ENCODE data around the gene DND1. TPM values are rescaled to one million over a fixed set of nuclear protein-coding genes. Genes with fewer than 3 reads are reported as not detected.
A peak's percentile ranks its signal among the peaks of the same experiment; 100 is the strongest.
"Not testable (repeated sequence)": the region's sequence is repeated elsewhere in the genome, so short reads cannot be mapped to it uniquely, and the experiment has no call there.

Gene DND1
- polyA plus RNA-seq, 1 donor: 0.22 TPM

- no peaks in the 10 kb centered on the region for H3K9me3 ChIP-seq (ENCODE audit: control insufficient read depth, low read depth, low read length)
- WGBS (ENCODE audit: insufficient coverage, low lambda C conversion rate): no CpG with 5 or more reads among the region's 63 CpGs
- peak; percentile 94 to 96 for DNase-seq
- peaks cover 2% of the 10 kb centered on the region for H3K27me3 ChIP-seq (ENCODE audit: control insufficient read depth, insufficient read depth, low read length)
- peaks cover 15% of the 10 kb centered on the region for H3K4me1 ChIP-seq (ENCODE audit: control insufficient read depth, insufficient read depth, low read length)
- peak within 1 kb of the TSS; percentile 73 for H3K4me3 ChIP-seq (ENCODE audit: low read length)
- H3K36me3 ChIP-seq (ENCODE audit: control insufficient read depth, insufficient read depth, low read length): peaks cover 24% of the 10 kb centered on the region
- H3K27ac ChIP-seq (ENCODE audit: low read length): peak within 1 kb of the TSS; percentile 56
These were observed 34.0 kb downstream of the DND1 start, which contains the start of gene TMCO6 for GRCh38 chr5:140639148-140639981. Gene TMCO6, plus strand, starts transcription at chr5:140639451. Its CDS starts 77 bp downstream, at chr5:140639528.

DNA sequence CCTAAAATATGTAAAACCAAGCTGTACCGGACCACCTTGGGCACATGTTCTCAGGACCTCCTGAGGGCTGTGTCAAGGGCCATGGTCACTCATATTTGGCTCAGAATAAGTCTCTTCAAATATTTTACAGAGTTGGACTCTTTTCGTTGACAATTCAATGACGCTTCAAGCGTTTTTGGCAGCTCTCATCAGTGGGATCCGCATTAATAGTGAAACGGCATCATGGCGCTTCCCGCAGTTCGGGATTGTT lies 34.6 kb downstream of the DND1 start:
- H3K27me3 ChIP-seq (ENCODE audit: control insufficient read depth, insufficient read depth, low read length); DNase-seq; H3K9me3 ChIP-seq (ENCODE audit: control insufficient read depth, low read depth, low read length): not testable (repeated sequence)
- WGBS (ENCODE audit: insufficient coverage, low lambda C conversion rate): no CpG with 5 or more reads among the region's 9 CpGs
- peak overlapping the region; percentile 28 for H3K4me3 ChIP-seq (ENCODE audit: low read length)
- peaks cover 15% of the 10 kb centered on the region for H3K4me1 ChIP-seq (ENCODE audit: control insufficient read depth, insufficient read depth, low read length)
- H3K36me3 ChIP-seq (ENCODE audit: control insufficient read depth, insufficient read depth, low read length): peaks cover 18% of the 10 kb centered on the region
- H3K27ac ChIP-seq (ENCODE audit: low read length): peak overlapping the region; percentile 18

GRCh38 chr5:140637371-140638100 lies 35.8 kb downstream of the DND1 start:
- Histone ChIP-seq H3K27me3 (ENCODE audit: control insufficient read depth, insufficient read depth, low read length) (peaks cover 14% of the 10 kb centered on the region), H3K4me3 (ENCODE audit: low read length) (no peak overlapping the region), H3K27ac (ENCODE audit: low read length) (no peak overlapping the region), H3K4me1 (ENCODE audit: control insufficient read depth, insufficient read depth, low read length) (peaks cover 19% of the 10 kb centered on the region), H3K36me3 (ENCODE audit: control insufficient read depth, insufficient read depth, low read length) (peaks cover 8% of the 10 kb centered on the region), H3K9me3 (ENCODE audit: control insufficient read depth, low read depth, low read length) (no peaks in the 10 kb centered on the region)
- no peak for DNase-seq
- WGBS (ENCODE audit: insufficient coverage, low lambda C conversion rate): 57% methylated on average over 4 of the region's 10 CpGs

- WGBS (ENCODE audit: insufficient coverage, low lambda C conversion rate): 100% methylated on average over 1 of the region's 8 CpGs
- peaks cover 28% of the 10 kb centered on the region for H3K4me1 ChIP-seq (ENCODE audit: control insufficient read depth, insufficient read depth, low read length)
- no peak for DNase-seq
- H3K36me3 ChIP-seq (ENCODE audit: control insufficient read depth, insufficient read depth, low read length): no peaks in the 10 kb centered on the region
- H3K9me3 ChIP-seq (ENCODE audit: control insufficient read depth, low read depth, low read length): no peaks in the 10 kb centered on the region
- peaks cover 32% of the 10 kb centered on the region for H3K27me3 ChIP-seq (ENCODE audit: control insufficient read depth, insufficient read depth, low read length)
- H3K4me3 ChIP-seq (ENCODE audit: low read length): no peak overlapping the region
- no peak overlapping the region for H3K27ac ChIP-seq (ENCODE audit: low read length)
These were observed 37.8 kb downstream of the DND1 start for GRCh38 chr5:140635291-140636257.

DNA sequence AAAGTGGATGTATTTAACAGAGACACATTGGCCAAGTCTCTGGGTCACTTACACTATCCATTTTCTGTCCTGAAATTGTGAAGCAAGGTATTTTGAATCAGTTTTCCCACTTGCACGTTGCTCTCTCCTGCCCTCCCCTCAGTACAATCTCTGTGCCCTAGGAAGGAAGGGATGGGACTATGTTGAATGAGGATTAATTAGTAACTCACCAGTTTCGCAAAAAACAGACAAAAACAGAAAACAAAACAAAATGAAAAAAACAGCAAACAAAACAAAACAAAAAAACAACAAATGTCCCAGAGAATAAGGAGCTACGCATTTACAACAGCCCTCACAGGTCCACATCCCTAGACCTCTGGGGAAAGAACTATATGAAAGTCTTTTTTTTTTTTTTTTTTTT lies 39.3 kb downstream of the DND1 start:
- 75% methylated on average over 2 of the region's 3 CpGs for WGBS (ENCODE audit: insufficient coverage, low lambda C conversion rate)
- H3K27ac ChIP-seq (ENCODE audit: low read length): no peak overlapping the region
- H3K9me3 ChIP-seq (ENCODE audit: control insufficient read depth, low read depth, low read length): no peaks in the 10 kb centered on the region
- no peaks in the 10 kb centered on the region for H3K36me3 ChIP-seq (ENCODE audit: control insufficient read depth, insufficient read depth, low read length)
- peaks cover 34% of the 10 kb centered on the region for H3K27me3 ChIP-seq (ENCODE audit: control insufficient read depth, insufficient read depth, low read length)
- DNase-seq: no peak
- H3K4me1 ChIP-seq (ENCODE audit: control insufficient read depth, insufficient read depth, low read length): peaks cover 23% of the 10 kb centered on the region
- H3K4me3 ChIP-seq (ENCODE audit: low read length): no peak overlapping the region

DNA sequence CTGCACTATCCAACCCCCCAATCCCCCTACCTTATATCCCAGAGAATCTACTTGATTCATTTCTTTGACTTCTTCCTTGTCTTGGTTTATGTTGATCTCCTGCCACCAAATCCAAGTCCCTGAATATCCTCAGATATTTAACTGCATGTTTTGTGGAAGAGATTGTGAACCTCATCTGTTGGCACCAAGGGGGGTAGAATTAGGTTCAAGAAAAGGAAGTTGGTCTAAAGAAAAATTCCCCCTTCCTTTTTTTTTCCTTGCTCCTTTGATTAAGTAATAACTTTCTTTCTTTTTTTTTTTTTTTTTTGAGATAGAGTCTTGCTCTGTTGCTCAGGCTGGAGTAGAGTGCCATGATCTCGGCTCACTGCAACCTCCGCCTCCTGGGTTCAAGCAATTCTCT lies 39.9 kb downstream of the DND1 start:
- no peaks in the 10 kb centered on the region for H3K9me3 ChIP-seq (ENCODE audit: control insufficient read depth, low read depth, low read length)
- peaks cover 34% of the 10 kb centered on the region for H3K27me3 ChIP-seq (ENCODE audit: control insufficient read depth, insufficient read depth, low read length)
- peaks cover 19% of the 10 kb centered on the region for H3K4me1 ChIP-seq (ENCODE audit: control insufficient read depth, insufficient read depth, low read length)
- H3K27ac ChIP-seq (ENCODE audit: low read length): no peak overlapping the region
- H3K4me3 ChIP-seq (ENCODE audit: low read length): no peak overlapping the region
- DNase-seq: no peak
- WGBS (ENCODE audit: insufficient coverage, low lambda C conversion rate): no CpG with 5 or more reads among the region's 2 CpGs
- no peaks in the 10 kb centered on the region for H3K36me3 ChIP-seq (ENCODE audit: control insufficient read depth, insufficient read depth, low read length)

GRCh38 chr5:140633021-140633471 lies 40.3 kb downstream of the DND1 start, which contains the start of gene CD14:
Gene CD14, minus strand, starts transcription at chr5:140633175. Its CDS starts 104 bp downstream, at chr5:140633071.
- Histone ChIP-seq H3K4me1 (ENCODE audit: control insufficient read depth, insufficient read depth, low read length) (peaks cover 16% of the 10 kb centered on the region), H3K27ac (ENCODE audit: low read length) (peak within 1 kb of the TSS; percentile 21), H3K36me3 (ENCODE audit: control insufficient read depth, insufficient read depth, low read length) (no peaks in the 10 kb centered on the region), H3K4me3 (ENCODE audit: low read length) (peak within 1 kb of the TSS; percentile 50), H3K27me3 (ENCODE audit: control insufficient read depth, insufficient read depth, low read length) (peaks cover 32% of the 10 kb centered on the region), H3K9me3 (ENCODE audit: control insufficient read depth, low read depth, low read length) (no peaks in the 10 kb centered on the region)
- peak in 1 of 2 donors; percentile 42 for DNase-seq
- no CpG with 5 or more reads among the region's 16 CpGs for WGBS (ENCODE audit: insufficient coverage, low lambda C conversion rate)

- Histone ChIP-seq H3K9me3 (ENCODE audit: control insufficient read depth, low read depth, low read length) (peaks cover 4% of the 10 kb centered on the region), H3K27me3 (ENCODE audit: control insufficient read depth, insufficient read depth, low read length) (peaks cover 32% of the 10 kb centered on the region), H3K4me3 (ENCODE audit: low read length) (peak overlapping the region; percentile 50), H3K27ac (ENCODE audit: low read length) (peak overlapping the region; percentile 21), H3K4me1 (ENCODE audit: control insufficient read depth, insufficient read depth, low read length) (peaks cover 14% of the 10 kb centered on the region), H3K36me3 (ENCODE audit: control insufficient read depth, insufficient read depth, low read length) (no peaks in the 10 kb centered on the region)
- DNase-seq: peak in 1 of 2 donors; percentile 69
- no CpG with 5 or more reads among the region's 51 CpGs for WGBS (ENCODE audit: insufficient coverage, low lambda C conversion rate)
These were observed 40.9 kb downstream of the DND1 start for GRCh38 chr5:140632366-140633020.

- Histone ChIP-seq H3K27ac (ENCODE audit: low read length) (peak overlapping the region; percentile 21), H3K9me3 (ENCODE audit: control insufficient read depth, low read depth, low read length) (peaks cover 4% of the 10 kb centered on the region), H3K4me3 (ENCODE audit: low read length) (peak overlapping the region; percentile 50), H3K27me3 (ENCODE audit: control insufficient read depth, insufficient read depth, low read length) (peaks cover 32% of the 10 kb centered on the region), H3K36me3 (ENCODE audit: control insufficient read depth, insufficient read depth, low read length) (no peaks in the 10 kb centered on the region), H3K4me1 (ENCODE audit: control insufficient read depth, insufficient read depth, low read length) (peaks cover 14% of the 10 kb centered on the region)
- WGBS (ENCODE audit: insufficient coverage, low lambda C conversion rate): no CpG with 5 or more reads among the region's 36 CpGs
- DNase-seq: peak in 1 of 2 donors; percentile 66
These were observed 41.5 kb downstream of the DND1 start for GRCh38 chr5:140631831-140632365.
